Gastrocnemius medialis (tissue), 4 donors: Measurements from ENCODE around the gene FANCL.

Experiments
- POLR2A ChIP-seq, 2 donors: fragments of 450-650 bp; IDR thresholded peaks; one replicate each; pipeline ENCODE4 v1.6.1; 2017; ENCODE audit warnings: antibody characterized with exemption in 2 of 2, mild to moderate bottlenecking in 2 of 2, moderate library complexity in 2 of 2
- TF ChIP-seq, protein P1 (sequence below), 5 experiments: fragments of 450-650 bp in 3 of 5; fragments of 200-600 bp in 2 of 5; sonication (generic) in 2 of 5; IDR thresholded peaks in 4 of 5; conservative IDR thresholded peaks in 1 of 5; 1 replicate in 4 of 5; 2 replicates in 1 of 5; pipeline ENCODE4 v1.5.1; 2016 to 2019; ENCODE audit warnings: antibody characterized with exemption in 5 of 5, mild to moderate bottlenecking in 3 of 5, moderate library complexity in 3 of 5

DNA sequence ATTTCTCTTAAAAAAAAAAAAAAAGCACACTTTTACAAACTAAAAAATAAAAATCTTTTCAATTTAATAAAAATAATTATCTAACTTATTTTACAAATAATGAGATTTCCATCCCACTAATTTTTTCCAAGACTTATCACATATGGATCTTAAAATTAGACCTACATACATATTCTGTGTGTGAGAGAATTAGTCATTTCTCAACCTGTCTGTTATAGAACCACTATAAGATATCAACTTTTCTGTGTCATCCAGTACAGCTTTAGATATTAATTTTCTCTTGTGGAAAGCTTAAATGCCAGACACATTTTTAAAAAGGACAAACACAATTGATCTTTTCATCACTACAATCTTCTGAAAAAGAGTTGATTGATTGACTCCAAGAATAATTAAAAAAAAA, 38.1 kb downstream of the FANCL start:
- TF ChIP-seq, protein P1, sequence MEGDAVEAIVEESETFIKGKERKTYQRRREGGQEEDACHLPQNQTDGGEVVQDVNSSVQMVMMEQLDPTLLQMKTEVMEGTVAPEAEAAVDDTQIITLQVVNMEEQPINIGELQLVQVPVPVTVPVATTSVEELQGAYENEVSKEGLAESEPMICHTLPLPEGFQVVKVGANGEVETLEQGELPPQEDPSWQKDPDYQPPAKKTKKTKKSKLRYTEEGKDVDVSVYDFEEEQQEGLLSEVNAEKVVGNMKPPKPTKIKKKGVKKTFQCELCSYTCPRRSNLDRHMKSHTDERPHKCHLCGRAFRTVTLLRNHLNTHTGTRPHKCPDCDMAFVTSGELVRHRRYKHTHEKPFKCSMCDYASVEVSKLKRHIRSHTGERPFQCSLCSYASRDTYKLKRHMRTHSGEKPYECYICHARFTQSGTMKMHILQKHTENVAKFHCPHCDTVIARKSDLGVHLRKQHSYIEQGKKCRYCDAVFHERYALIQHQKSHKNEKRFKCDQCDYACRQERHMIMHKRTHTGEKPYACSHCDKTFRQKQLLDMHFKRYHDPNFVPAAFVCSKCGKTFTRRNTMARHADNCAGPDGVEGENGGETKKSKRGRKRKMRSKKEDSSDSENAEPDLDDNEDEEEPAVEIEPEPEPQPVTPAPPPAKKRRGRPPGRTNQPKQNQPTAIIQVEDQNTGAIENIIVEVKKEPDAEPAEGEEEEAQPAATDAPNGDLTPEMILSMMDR (IDR thresholded peaks at IDR 0.05 in 4 of 5, conservative IDR thresholded peaks at IDR 0.05 in 1 of 5), result no peak
- TF ChIP-seq POLR2A (IDR thresholded peaks at IDR 0.05), result no peak
